GM21423 (cell line): ENCODE data around the gene FDX2.
A peak's percentile ranks its signal among the peaks of the same experiment; 100 is the strongest.

Experiments used
- ATAC-seq: cut with Tn5 transposase; IDR thresholded peaks from one replicate; pipeline ENCODE4 v1.9.1; 2021; ENCODE audit warnings: mild to moderate bottlenecking, moderate library complexity; ENCODE audit not compliant: unreplicated experiment

Gene FDX2

DNA sequence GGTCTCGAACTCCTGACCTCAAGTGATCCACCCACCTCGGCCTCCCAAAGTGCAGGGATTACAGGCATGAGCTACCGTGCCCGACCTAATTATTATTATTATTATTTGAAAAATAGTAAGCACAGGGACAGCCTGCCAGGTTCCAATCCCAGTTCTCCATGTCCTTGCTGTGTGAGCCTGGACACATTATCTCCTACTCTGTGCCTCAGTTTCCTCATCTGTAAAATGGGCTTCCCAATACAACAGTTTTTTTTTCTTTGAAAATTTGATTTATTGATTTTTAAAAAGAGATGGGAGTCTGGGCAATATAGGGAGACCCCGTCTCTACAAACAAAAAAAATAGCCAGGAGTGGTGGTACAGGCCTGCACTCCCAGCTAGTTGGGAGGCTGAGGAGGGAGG, 9.5 kb downstream of the FDX2 start:
- no peak for ATAC-seq

DNA sequence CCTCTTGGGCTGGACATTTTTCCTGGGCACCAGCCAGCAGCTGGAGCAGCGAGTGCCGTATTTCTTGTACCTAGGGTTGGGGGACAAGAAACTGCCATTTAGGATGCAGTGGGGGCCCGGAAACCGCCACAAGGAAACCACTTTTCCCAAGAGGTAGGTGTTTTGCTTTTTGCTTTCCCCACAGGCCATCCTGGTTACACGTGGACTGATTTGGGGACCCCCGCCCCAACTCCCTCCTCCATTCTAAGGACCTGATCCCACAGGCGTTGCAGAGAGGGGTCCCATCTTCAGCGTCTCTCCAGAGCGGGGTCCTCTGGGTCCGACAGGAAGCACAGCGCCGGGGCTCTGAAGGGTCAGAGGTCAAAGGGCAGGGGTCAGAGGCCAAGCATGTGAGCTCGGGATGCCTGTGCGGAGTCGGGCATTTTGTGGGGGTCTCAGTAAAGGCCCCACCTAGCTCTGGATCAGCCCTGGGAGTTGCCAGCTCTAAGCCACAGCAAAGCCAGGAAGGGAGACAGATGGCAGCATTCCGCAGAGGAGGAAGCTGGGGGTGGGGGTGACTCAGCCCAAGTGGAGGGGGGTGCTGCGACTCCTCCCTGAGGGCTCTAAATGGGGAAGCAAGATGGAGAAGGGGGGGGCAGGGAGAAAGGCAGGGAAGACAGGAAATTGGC, 10.5 kb downstream of the FDX2 start:
- no peak for ATAC-seq

DNA sequence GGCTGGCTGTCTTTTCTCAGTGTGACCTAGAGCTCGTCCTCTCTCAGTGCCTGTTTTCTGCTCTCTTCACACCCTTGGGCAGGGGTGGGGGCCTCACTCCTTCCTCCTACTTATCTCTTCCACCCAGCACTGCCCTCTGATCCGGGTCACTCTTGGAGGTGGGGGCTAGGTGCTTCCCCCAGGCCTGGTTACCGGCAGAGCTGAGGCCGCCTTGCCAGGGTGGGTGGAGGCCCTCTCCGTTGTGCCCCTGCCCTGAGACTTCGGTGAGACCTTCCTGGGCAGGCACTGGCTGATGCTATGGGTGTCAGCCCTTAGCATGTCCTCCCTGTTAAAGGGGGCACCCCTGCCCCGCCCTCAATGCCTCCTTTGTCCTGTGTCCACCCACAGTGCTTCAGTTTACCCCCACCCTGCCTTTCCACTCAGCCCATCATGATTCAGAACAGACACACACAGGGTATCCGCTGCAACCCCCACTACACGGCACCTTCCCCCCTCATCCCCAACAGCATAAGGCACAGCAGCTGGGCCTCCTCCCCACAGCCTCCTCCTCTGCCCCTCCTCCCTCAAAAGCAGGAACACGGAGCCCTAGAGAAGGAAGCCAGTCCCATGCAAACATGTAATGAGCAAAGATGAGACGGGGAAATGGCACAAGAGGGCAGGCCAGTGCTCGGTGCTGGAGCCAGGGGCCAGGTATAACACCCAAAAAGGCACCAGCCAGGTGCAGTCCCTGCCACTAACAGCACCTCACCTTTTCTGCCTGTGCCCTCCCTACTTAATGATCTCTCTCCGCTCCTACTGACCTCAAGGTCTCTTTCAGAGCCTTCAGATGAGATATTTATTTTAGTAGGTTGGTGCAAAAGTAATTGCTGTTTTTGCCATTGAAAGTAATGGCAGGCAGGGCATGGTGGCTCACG, 16.0 kb downstream of the FDX2 start:
- no peak for ATAC-seq

DNA sequence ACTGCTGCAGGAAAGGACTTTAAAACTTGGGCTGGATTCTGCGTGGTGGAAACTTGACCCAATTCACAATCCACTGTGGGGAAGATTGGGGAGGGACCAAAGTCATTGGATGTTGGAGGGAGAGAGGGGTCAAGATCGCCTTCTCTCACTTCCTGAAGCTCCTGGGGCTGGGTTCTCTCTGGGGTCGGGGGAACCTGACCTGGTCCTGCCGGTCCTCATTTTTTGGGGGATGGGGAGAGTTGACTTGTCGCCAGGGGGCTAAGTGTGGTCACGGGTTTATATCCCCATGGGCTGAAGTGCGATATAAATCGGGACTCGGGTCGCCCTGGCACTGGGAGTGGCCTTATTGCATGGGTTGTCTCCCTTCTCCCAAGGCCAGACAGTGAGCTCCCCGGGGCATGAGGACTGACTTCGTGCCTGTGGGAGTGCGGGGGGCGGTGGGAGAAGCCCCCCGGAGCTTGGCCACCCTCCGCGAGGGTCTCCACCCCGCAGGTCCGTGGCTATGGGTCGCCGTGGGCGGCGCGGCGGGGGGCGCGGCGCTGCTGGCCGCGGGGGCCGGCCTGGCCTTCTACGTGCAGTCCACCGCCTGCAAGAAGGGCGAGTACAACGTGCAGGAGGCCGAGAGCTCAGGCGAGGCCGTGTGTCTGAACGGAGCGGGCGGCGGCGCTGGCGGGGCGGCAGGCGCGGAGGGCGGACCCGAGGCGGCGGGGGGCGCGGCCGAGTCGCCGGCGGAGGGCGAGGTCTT, 19.8 kb downstream of the FDX2 start:
- ATAC-seq, result no peak

DNA sequence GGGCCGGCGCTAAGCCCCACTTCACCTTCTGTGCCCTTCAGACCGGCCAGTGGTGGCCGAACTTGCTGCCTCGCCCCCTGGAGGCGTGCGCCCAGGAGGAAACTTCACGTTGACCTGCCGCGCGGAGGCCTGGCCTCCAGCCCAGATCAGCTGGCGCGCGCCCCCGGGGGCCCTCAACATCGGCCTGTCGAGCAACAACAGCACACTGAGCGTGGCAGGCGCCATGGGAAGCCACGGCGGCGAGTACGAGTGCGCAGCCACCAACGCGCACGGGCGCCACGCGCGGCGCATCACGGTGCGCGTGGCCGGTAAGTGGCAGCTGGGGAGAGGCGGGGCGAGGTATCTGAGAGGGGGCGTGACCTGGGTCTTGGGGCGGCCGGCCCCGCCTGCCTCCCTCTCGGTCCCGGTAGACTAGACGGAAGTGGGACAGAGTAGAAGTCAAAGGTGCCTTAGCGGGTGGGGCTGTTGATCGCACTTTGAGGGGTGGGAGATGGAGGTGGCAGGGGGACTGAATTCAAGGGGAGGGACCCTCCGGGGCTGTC, 20.4 kb downstream of the FDX2 start:
- peak; percentile 50 for ATAC-seq

DNA sequence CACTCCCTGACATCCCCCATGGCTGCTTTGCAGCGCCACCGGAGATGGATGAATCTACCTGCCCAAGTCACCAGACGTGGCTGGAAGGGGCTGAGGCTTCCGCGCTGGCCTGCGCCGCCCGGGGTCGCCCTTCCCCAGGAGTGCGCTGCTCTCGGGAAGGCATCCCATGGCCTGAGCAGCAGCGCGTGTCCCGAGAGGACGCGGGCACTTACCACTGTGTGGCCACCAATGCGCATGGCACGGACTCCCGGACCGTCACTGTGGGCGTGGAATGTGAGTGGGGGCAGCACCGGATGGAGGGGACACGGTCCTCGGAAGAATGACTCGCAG, 21.5 kb downstream of the FDX2 start:
- ATAC-seq, result no peak

DNA sequence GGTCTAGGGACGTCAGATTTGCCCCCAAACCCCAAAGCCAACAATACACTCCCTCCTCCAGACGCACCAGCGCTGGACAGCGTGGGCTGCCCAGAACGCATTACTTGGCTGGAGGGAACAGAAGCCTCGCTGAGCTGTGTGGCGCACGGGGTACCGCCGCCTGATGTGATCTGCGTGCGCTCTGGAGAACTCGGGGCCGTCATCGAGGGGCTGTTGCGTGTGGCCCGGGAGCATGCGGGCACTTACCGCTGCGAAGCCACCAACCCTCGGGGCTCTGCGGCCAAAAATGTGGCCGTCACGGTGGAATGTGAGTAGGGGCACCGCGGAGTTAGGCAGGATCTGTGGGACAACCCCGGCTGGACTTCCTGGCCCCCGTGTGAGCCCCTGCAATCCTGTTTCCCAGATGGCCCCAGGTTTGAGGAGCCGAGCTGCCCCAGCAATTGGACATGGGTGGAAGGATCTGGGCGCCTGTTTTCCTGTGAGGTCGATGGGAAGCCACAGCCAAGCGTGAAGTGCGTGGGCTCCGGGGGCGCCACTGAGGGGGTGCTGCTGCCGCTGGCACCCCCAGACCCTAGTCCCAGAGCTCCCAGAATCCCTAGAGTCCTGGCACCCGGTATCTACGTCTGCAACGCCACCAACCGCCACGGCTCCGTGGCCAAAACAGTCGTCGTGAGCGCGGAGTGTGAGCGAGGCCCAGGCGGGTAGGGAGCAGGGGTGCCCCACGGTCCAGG, 22.0 kb downstream of the FDX2 start:
- no peak for ATAC-seq

DNA sequence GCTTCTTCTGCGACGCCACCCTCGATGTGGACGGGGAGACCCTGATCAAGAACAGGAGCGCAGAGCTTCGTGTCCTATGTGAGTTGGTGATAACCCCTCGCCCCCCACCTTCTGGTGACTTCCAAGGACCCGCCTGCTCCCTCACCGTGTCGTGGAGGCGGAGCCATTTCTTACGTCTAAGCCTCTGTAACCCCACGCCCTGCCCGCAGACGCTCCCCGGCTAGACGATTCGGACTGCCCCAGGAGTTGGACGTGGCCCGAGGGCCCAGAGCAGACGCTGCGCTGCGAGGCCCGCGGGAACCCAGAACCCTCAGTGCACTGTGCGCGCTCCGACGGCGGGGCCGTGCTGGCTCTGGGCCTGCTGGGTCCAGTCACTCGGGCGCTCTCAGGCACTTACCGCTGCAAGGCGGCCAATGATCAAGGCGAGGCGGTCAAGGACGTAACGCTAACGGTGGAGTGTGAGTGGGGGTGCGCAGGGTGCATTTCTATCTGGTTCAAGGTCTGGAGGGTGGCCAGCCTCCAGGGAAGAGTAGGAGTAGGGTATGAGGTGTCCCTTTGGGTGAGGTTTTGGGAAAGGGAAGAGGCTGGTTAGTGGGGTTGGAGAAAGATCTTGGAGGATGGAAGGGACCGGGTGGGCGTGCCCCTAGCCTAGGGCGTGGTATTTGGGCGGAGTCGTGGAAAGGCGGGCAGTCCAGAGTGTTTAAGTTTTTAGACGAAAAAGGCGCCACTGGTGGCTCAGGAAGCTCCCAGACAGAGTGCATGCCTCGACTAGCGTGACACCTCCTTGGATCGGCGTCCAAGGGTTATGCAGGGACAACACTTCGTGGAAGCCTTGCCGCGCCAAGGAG, 22.8 kb downstream of the FDX2 start:
- no peak for ATAC-seq

DNA sequence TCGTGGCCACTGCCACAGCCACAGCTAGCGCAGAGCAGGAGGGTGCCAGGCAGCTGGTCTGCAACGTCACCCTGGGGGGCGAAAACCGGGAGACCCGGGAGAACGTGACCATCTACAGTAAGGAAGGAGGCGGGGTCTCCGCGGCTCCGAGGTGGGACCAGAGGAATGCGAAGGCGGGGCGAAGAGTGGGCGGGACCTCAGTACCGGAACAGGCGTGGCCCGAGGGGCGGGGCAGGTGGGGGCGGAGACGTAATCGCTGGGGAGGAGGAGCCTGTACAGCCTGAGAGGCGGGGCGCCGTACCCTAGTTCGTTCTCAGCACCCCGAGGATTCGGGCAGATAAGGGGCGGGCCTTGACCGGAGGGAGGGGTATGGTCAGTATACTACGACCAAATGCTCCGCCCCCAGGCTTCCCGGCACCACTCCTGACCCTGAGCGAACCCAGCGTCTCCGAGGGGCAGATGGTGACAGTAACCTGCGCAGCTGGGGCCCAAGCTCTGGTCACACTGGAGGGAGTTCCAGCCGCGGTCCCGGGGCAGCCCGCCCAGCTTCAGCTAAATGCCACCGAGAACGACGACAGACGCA, 23.5 kb downstream of the FDX2 start:
- ATAC-seq, result no peak

DNA sequence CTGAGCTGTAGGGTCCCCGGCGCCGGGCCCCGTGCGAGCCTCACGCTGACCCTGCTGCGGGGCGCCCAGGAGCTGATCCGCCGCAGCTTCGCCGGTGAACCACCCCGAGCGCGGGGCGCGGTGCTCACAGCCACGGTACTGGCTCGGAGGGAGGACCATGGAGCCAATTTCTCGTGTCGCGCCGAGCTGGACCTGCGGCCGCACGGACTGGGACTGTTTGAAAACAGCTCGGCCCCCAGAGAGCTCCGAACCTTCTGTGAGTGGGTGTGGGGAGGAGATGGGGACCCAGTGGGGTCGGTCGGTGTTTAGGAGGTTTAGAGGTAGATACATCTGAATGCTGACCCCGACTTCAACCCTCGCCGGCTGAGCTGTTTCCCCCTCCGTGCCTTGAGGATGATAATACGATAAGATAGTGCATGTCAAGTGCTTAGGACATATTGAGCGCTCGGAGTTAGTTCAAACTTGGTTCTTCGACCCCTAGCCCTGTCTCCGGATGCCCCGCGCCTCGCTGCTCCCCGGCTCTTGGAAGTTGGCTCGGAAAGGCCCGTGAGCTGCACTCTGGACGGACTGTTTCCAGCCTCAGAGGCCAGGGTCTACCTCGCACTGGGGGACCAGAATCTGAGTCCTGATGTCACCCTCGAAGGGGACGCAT, 24.1 kb downstream of the FDX2 start:
- no peak for ATAC-seq

DNA sequence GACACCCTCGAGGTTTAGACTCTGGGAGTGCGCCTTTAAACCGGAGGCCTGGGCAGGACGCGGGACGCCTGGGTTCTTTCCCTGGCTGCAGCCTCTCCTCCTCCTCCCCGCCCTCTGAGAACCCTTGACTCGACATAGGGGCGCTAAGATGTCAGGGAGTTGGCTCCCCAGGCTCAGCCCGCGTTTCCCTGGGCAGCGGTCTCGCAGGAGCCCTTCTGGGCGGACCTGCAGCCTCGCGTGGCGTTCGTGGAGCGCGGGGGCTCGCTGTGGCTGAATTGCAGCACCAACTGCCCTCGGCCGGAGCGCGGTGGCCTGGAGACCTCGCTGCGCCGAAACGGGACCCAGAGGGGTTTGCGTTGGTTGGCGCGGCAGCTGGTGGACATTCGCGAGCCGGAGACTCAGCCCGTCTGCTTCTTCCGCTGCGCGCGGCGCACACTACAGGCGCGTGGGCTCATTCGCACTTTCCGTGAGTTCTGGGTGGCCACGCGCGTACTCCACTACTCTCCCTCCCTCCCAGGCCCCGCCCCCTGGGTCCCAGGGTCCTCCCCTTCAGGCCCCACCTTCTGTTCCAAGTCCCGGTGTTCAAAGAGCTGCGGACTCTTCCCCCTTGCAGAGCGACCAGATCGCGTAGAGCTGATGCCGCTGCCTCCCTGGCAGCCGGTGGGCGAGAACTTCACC, 24.8 kb downstream of the FDX2 start:
- no peak for ATAC-seq

DNA sequence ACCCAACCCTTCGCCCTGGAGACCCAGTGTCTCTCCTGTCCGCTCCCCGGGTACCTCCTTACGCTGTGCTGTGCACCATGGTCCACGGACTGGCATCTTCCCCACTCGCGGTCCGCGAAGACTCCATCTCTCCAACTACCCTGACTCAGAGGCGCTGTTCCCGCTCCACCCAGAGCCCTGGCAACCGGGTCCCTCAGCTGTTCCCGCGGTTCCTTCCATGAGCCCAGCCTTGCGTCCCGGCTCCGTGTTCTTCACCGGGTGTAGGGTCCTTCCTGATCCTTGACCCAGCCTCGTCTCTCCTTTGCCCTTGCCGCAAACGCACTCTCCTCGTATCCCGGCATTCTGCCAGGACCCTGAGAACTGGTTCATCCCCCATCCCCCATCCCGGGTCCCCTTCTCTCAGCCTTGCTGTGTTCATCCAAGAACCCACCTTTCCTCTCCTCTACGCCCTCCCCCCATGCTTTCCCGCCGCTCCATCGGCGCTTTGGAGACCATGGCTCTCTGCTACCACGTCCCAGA, 25.4 kb downstream of the FDX2 start:
- ATAC-seq, result no peak

DNA sequence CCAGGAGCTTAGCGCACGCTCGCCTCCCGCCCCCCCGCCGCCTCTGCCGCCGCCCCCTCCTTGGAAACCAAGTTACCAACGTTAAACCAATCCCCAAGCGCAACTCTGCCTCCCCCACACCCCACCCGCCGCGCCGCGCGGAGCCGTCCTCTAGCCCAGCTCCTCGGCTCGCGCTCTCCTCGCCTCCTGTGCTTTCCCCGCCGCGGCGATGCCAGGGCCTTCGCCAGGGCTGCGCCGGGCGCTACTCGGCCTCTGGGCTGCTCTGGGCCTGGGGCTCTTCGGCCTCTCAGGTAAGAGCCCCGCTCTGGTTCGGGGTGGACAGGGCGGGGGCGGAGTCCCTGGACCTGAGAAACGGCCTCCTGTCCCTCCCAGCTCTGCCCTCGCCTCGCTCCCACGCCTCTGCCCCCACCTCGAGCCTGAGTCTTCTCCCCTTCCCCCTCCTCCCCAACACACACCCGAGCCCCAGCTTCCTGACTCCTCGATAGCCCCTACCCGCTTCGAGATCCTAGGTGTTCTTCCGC, 25.9 kb downstream of the FDX2 start, which contains the start of gene ICAM5:
Gene ICAM5 (plus strand): TSS at position 117 of the 521 bp plus-strand sequence. CDS start 92 bp downstream, at position 209.
- ATAC-seq, result no peak

DNA sequence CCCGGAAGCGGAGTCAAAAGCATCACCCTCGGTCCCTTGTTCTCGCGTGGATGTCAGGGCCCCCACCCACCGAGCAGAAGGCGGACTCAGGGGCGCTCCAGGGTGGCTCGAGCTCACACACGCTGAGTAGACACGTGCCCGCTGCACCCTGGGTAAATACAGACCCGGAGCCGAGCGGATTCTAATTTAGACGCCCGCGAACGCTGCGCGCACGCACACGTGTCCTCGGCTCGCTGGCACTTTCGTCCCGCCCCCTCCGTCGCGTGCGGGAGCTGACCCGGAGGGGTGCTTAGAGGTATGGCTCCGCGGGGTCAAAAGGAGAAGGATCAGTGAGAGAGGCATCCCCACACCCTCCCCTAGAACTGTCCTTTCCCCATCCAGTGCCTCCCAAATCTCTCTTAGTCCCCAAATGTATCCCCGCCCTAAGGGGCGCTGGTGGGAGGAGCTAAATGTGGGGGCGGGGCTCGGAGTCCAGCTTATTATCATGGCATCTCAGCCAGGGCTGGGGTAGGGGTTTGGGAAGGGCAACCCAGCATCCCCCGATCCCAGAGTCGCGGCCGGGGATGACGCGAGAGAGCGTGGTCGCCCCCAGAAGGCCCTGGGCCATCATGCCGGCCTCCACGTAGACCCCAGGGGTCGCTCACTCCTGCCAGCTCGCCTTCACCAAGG, 26.5 kb downstream of the FDX2 start:
- no peak for ATAC-seq

DNA sequence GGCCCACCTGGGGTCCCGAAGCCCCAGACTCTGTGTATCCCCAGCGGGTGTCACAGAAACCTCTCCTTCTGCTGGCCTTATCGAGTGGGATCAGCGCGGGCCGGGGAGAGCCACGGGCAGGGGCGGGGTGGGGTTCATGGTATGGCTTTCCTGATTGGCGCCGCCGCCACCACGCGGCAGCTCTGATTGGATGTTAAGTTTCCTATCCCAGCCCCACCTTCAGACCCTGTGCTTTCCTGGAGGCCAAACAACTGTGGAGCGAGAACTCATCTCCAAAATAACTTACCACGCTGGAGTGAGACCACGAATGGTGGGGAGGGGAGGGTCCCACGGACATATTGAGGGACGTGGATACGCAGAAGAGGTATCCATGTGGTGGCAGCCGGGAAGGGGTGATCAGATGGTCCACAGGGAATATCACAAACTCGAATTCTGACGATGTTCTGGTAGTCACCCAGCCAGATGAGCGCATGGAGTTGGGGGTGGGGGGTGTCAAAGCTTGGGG, 27.1 kb downstream of the FDX2 start:
- ATAC-seq, result no peak

DNA sequence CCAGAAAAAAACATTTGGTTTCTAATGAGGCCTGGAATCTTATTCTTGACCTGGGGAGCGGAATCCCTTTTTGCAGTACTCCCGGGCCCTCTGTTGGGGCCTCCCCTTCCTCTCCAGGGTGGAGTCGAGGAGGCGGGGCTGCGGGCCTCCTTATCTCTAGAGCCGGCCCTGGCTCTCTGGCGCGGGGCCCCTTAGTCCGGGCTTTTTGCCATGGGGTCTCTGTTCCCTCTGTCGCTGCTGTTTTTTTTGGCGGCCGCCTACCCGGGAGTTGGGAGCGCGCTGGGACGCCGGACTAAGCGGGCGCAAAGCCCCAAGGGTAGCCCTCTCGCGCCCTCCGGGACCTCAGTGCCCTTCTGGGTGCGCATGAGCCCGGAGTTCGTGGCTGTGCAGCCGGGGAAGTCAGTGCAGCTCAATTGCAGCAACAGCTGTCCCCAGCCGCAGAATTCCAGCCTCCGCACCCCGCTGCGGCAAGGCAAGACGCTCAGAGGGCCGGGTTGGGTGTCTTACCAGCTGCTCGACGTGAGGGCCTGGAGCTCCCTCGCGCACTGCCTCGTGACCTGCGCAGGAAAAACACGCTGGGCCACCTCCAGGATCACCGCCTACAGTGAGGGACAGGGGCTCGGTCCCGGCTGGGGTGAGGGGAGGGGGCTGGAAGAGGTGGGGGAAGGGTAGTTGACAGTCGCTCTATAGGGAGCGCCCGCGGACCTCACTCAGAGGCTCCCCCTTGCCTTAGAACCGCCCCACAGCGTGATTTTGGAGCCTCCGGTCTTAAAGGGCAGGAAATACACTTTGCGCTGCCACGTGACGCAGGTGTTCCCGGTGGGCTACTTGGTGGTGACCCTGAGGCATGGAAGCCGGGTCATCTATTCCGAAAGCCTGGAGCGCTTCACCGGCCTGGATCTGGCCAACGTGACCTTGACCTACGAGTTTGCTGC, 28.7 kb downstream of the FDX2 start, which contains the start of gene ICAM4:
Gene ICAM4 (plus strand): TSS at position 153 of the 935 bp plus-strand sequence. CDS start 58 bp downstream, at position 211.
- ATAC-seq, result no peak
